H1 (cell line): Measurements from ENCODE around the gene GMCL1.

Experiments used
- CEBPB ChIP-seq: IDR thresholded peaks from 2 replicates; pipeline ENCODE4 v1.6.1; 2012; ENCODE audit warnings: low read depth, low read length
- EZH2 ChIP-seq: fragments of 200-600 bp; sonication (generic); IDR thresholded peaks from 2 replicates; pipeline ENCODE4 v1.7.1; 2012; ENCODE audit warnings: low read depth, mild to moderate bottlenecking, moderate library complexity, low read length, inconsistent platforms; ENCODE audit not compliant: severe bottlenecking
- FOSL1 ChIP-seq: IDR thresholded peaks from 2 replicates; pipeline ENCODE4 v1.6.1; 2011; ENCODE audit warnings: mild to moderate bottlenecking, low read depth, low read length, moderate library complexity; ENCODE audit not compliant: insufficient read depth
- GABPA ChIP-seq: IDR thresholded peaks from 2 replicates; pipeline ENCODE4 v1.6.1; 2011; ENCODE audit warnings: mild to moderate bottlenecking, low read length, moderate library complexity, borderline replicate concordance; ENCODE audit not compliant: insufficient read depth
- NRF1 ChIP-seq: IDR thresholded peaks from 2 replicates; pipeline ENCODE4 v1.6.1; 2011; ENCODE audit warnings: mild to moderate bottlenecking, low read depth, low read length, improper control_type of control experiment
- PHF8 ChIP-seq: fragments of 200-600 bp; sonication (generic); conservative IDR thresholded peaks from 2 replicates; pipeline ENCODE4 v1.7.1; 2012; ENCODE audit warnings: low read depth, mild to moderate bottlenecking, inconsistent platforms, low read length, moderate library complexity
- POLR2A ChIP-seq, 2 experiments: IDR thresholded peaks; 1 replicate in 1 of 2; 2 replicates in 1 of 2; pipeline ENCODE4 v1.6.1; 2011; ENCODE audit warnings: low read depth in 2 of 2, low read length in 2 of 2, mild to moderate bottlenecking in 2 of 2; ENCODE audit errors: control extremely low read depth in 1 of 2
- POLR2AphosphoS5 ChIP-seq: IDR thresholded peaks from 2 replicates; pipeline ENCODE4 v1.6.1; 2011; ENCODE audit warnings: low read depth, low read length
- YY1 ChIP-seq: IDR thresholded peaks from 2 replicates; pipeline ENCODE4 v1.6.1; 2011; ENCODE audit warnings: low read depth, mild to moderate bottlenecking, low read length
- ZNF274 ChIP-seq: IDR thresholded peaks from 2 replicates; pipeline ENCODE4 v1.7.0; 2012; ENCODE audit warnings: low read length, borderline replicate concordance; ENCODE audit errors: extremely low read depth
- TF ChIP-seq, protein P1 (sequence below), 3 experiments: IDR thresholded peaks; 1 replicate in 2 of 3; 2 replicates in 1 of 3; pipeline versions ENCODE4 v1.5.1 to v1.6.1; 2011; ENCODE audit warnings: low read length in 3 of 3, mild to moderate bottlenecking in 3 of 3, inconsistent platforms in 2 of 3, low read depth in 1 of 3, moderate library complexity in 1 of 3; ENCODE audit not compliant: insufficient read depth in 1 of 3; ENCODE audit errors: control extremely low read depth in 1 of 3

DNA sequence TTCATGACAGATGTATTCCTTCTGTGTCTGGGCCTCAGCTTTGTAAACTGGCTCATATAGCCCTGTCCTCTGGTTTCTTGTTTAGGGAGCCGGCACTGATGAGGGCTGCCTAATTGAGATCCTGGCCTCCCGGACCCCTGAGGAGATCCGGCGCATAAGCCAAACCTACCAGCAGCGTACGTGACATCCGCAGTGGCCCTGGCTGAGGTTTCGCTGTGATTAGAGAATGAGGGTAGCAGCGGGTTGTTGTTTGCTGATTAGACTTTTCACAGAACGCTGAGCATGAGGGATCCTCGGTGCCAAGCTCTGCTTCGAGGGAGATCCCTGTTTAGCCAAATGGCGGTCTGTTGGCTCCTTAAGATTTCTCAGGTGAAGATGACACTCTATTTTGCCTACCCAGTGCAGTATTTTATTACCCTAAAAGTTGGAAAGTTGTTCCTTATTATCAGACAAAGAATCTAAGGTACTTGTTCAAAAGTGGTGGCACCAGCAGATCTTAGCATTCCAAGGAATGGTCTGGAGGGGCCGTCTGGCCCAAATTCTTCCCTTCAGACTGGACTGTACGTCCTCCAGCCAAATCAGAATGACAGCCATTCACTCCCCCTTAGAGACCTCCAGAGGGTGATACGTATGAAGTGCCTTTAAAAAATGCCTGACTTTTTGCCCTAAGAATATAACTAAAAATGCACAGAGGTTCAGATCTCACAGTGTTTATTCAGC is 21.5 kb upstream of the GMCL1 start:
- TF ChIP-seq FOSL1 (no peak), YY1 (no peak), EZH2 (no peak), POLR2AphosphoS5 (no peak), CEBPB (no peak), GABPA (no peak), ZNF274 (no peak), PHF8 (no peak), POLR2A (IDR thresholded peaks at IDR 0.05; ENCODE audit: control extremely low read depth in 1 of 2, low read depth in 2 of 2, low read length in 2 of 2) (no peak), NRF1 (no peak)
- TF ChIP-seq, protein P1, sequence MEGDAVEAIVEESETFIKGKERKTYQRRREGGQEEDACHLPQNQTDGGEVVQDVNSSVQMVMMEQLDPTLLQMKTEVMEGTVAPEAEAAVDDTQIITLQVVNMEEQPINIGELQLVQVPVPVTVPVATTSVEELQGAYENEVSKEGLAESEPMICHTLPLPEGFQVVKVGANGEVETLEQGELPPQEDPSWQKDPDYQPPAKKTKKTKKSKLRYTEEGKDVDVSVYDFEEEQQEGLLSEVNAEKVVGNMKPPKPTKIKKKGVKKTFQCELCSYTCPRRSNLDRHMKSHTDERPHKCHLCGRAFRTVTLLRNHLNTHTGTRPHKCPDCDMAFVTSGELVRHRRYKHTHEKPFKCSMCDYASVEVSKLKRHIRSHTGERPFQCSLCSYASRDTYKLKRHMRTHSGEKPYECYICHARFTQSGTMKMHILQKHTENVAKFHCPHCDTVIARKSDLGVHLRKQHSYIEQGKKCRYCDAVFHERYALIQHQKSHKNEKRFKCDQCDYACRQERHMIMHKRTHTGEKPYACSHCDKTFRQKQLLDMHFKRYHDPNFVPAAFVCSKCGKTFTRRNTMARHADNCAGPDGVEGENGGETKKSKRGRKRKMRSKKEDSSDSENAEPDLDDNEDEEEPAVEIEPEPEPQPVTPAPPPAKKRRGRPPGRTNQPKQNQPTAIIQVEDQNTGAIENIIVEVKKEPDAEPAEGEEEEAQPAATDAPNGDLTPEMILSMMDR (IDR thresholded peaks at IDR 0.05; ENCODE audit: control extremely low read depth in 1 of 3, insufficient read depth in 1 of 3, low read depth in 1 of 3, low read length in 3 of 3) = no peak
